GM12878 (cell line): ENCODE results near the gene ZNF44. TPM values are rescaled to one million over a fixed set of nuclear protein-coding genes. Genes with fewer than 3 reads are reported as not detected.

Experiments used
- ASH2L ChIP-seq: fragments of 300-600, 200-600 bp; sonication (generic); IDR thresholded peaks from 2 replicates; pipeline ENCODE4 v1.6.1; 2017; ENCODE audit warnings: low read depth, mild to moderate bottlenecking, borderline replicate concordance
- BACH1 ChIP-seq: fragments of 450-650 bp; IDR thresholded peaks from 2 replicates; pipeline ENCODE4 v1.6.1; 2017; ENCODE audit warnings: mild to moderate bottlenecking, borderline replicate concordance
- BCLAF1 ChIP-seq: fragments of 450-650 bp; IDR thresholded peaks from 2 replicates; pipeline ENCODE4 v1.6.1; 2017; ENCODE audit warnings: antibody characterized with exemption, mild to moderate bottlenecking, moderate library complexity
- CBFB ChIP-seq: IDR thresholded peaks from 2 replicates; pipeline ENCODE4 v1.6.1; 2016; ENCODE audit warnings: antibody characterized with exemption, low read depth
- CUX1 ChIP-seq: IDR thresholded peaks from 2 replicates; pipeline ENCODE4 v1.6.1; 2012; ENCODE audit warnings: improper control_type of control experiment, low read depth, low read length; ENCODE audit not compliant: insufficient replicate concordance
- FOXK2 ChIP-seq: fragments of 450-650 bp; IDR thresholded peaks from 2 replicates; pipeline ENCODE4 v1.6.1; 2017; ENCODE audit warnings: mild to moderate bottlenecking, moderate library complexity
- TBL1XR1 ChIP-seq: IDR thresholded peaks from 2 replicates; pipeline ENCODE4 v1.6.1; 2012; ENCODE audit warnings: low read depth, low read length, improper control_type of control experiment
- TCF3 ChIP-seq: IDR thresholded peaks from 2 replicates; pipeline ENCODE4 v1.6.1; 2012; ENCODE audit warnings: low read depth, mild to moderate bottlenecking, low read length, borderline replicate concordance; ENCODE audit not compliant: insufficient read depth
- polyA plus RNA-seq, 11 experiments: library from polyadenylated mRNA; depleted of rRNA in 4 of 11; unstranded in 6 of 11; stranded (reverse) in 5 of 11; fragments of >200 nt; fragmentation: Nextera tagmentation in 4 of 11; fragmentation: Illumina TruSeq in 1 of 11; extraction: Ambion mirVana in 4 of 11; extraction: Trizol in 1 of 11; gene quantifications; 1 replicate in 1 of 11; 2 replicates in 10 of 11; pipeline versions ENCODE4 v1.2.1 to v1.2.3, GENCODE V29; 2011 to 2016; ENCODE audit warnings: inconsistent platforms in 2 of 11, missing spikeins in 2 of 11, low read depth in 1 of 11
- total RNA-seq, 4 experiments: library from RNA; depleted of rRNA in 3 of 4; stranded (reverse); fragments of >200 nt in 3 of 4; fragmentation: Illumina TruSeq in 1 of 4; extraction: Trizol in 1 of 4; gene quantifications; 2 replicates each; pipeline versions ENCODE4 v1.2.1 to v1.2.3, GENCODE V29; 2013 to 2021

Gene ZNF44
- total and polyA plus RNA-seq, 10 of the 15 experiments (the other 5 are each of a cell fraction or from before 2014, with no cell fraction given): 3.7 to 11.3 (median 5.4) TPM

GRCh38 chr19:12265921-12266704 is 28.6 kb downstream of the ZNF44 start (continued):
- no peak for TF ChIP-seq CUX1
- no peak for TF ChIP-seq TCF3
- TF ChIP-seq BCLAF1: no peak
- no peak for TF ChIP-seq CBFB
- TF ChIP-seq TBL1XR1: no peak
- no peak for TF ChIP-seq ASH2L
- TF ChIP-seq BACH1: no peak
- TF ChIP-seq FOXK2: no peak
